Measurements from ENCODE around the gene IPCEF1. TPM values are rescaled to one million over a fixed set of nuclear protein-coding genes. Genes with fewer than 3 reads are reported as not detected.

The IPCEF1 gene
- polyA plus RNA-seq, 1 donor from 2014 or later: 2.1 TPM

DNA sequence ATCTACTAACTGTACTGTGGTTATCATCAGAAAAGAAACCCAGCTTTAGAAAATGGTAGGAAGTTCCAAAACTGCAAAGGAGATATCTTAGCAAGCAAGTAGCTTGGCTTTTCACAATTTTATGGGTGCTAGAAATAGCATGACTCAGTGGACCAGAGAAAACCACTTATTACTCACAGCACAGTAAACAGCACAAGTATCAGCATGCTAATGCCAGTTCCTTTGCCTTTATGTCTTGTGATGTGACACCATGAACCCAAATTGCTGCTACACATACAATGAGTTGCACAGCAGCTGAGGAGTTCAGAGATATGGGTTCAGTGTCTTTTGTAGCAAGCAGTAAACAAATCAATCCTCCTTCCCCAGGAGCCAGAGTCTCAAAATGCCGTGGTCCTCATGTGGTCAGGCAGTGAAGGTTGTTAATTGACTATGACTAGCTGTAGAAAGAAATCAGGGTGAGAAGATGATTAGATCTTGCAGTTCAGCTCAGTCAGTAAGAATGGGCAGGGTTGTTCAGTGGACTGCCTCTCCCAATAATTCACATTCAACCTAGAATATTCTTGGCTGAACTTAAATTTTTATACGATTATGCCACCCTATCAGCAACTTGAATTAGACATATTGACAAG is 244.3 kb downstream of the IPCEF1 start:
- Mint-ChIP-seq H3K4me1 (no peaks in the 10 kb centered on the region), H3K36me3 (no peaks in the 10 kb centered on the region), H3K9me3 (peaks cover 0 to 5% (median 0%) of the 10 kb centered on the region in 3 donors), H3K27me3 (peaks cover 4% of the 10 kb centered on the region), H3K27ac (no peak overlapping the region), H3K4me3 (no peak overlapping the region)

DNA sequence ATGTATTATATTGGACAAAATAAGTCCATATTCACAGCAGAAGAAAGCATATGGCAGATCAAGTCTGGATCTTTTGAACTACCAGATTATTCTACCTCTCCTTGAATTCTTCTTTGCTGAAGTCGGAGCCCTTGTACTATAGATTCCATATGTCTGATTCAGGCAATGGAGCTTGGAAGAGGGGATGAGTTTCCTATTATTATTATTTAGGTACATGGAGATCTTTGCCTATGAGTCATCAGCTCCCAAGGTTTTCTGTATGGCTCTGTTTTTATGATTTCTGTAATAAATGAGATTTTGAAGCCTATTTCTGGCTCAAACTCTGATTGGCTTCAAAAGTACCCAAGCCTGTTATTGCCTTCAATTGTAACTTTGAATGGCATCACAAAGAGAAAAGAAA is 245.6 kb downstream of the IPCEF1 start:
- no peaks in the 10 kb centered on the region for H3K4me1 Mint-ChIP-seq
- H3K36me3 Mint-ChIP-seq: no peaks in the 10 kb centered on the region
- H3K4me3 Mint-ChIP-seq: no peak overlapping the region
- H3K9me3 Mint-ChIP-seq: peaks cover 0 to 5% (median 0%) of the 10 kb centered on the region in 3 donors
- no peak overlapping the region for H3K27ac Mint-ChIP-seq
- H3K27me3 Mint-ChIP-seq: peaks cover 2% of the 10 kb centered on the region

DNA sequence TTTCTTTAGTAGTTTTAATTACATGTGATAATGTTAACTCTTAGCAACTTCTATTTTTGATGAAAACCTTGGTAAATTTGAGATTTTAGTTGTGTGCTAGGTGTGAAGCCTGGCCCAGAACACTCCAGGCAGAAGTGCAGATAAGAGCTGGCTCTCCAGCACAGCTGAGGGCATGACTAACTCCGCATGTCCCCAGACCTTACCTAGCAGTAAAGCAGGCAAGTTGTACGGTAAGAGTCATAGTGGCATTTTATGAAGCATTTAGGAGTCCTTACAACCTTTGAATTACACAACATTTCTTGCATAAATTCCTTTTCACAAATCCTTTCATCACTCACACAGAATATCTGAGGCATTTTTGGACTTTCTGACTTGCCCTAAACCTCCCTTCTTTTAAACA is 250.4 kb downstream of the IPCEF1 start:
- Mint-ChIP-seq H3K27me3 (peaks cover 4% of the 10 kb centered on the region), H3K27ac (no peak overlapping the region), H3K4me1 (no peaks in the 10 kb centered on the region), H3K4me3 (no peak overlapping the region), H3K9me3 (peaks cover 0 to 5% (median 0%) of the 10 kb centered on the region in 3 donors), H3K36me3 (no peaks in the 10 kb centered on the region)

Other genes with a start within 250 kb of the IPCEF1 start
- gene CNKSR3, start 153.9 kb upstream of the IPCEF1 start, polyA plus RNA-seq: not detected